NCI-H1048 (cell line): ENCODE measurements around the gene DUOX2.

ENCODE experiments used
- DNase-seq: peaks from one replicate; lab custom pipeline; 2025; lab: John Stamatoyannopoulos, UW

Gene DUOX2

GRCh38 chr15:45114076-45114750 lies at the start of gene DUOX2, which contains the start of gene DUOXA2:
Gene DUOX2 (minus strand): TSS chr15:45114172. CDS start chr15:45113411, 761 bp downstream.
Gene DUOXA2 (plus strand): TSS chr15:45114326. CDS start chr15:45114606, 280 bp downstream.
- DNase-seq, result no peak

- DNase-seq, result no peak
These were observed 49.5 kb upstream of the DUOX2 start for GRCh38 chr15:45163508-45163856.

- no peak for DNase-seq
These were observed 49.0 kb upstream of the DUOX2 start for GRCh38 chr15:45162771-45163507.

GRCh38 chr15:45161666-45162065 lies 47.7 kb upstream of the DUOX2 start:
- DNase-seq, result no peak

GRCh38 chr15:45157974-45158373 lies 44.0 kb upstream of the DUOX2 start:
- no peak for DNase-seq

- DNase-seq, result no peak
These were observed 42.9 kb upstream of the DUOX2 start for GRCh38 chr15:45156744-45157455.

- no peak for DNase-seq
These were observed 41.8 kb upstream of the DUOX2 start for GRCh38 chr15:45155739-45156138.

- no peak for DNase-seq
These were observed 38.2 kb upstream of the DUOX2 start for GRCh38 chr15:45151998-45152828.

- DNase-seq, result no peak
These were observed 37.0 kb upstream of the DUOX2 start for GRCh38 chr15:45150997-45151396.

GRCh38 chr15:45150481-45150880 lies 36.5 kb upstream of the DUOX2 start:
- no peak for DNase-seq

GRCh38 chr15:45149060-45149459 lies 35.1 kb upstream of the DUOX2 start:
- DNase-seq, result no peak

GRCh38 chr15:45148076-45149059 lies 34.4 kb upstream of the DUOX2 start:
- DNase-seq, result no peak

GRCh38 chr15:45147606-45148005 lies 33.6 kb upstream of the DUOX2 start:
- DNase-seq, result no peak

GRCh38 chr15:45146405-45146804 lies 32.4 kb upstream of the DUOX2 start:
- no peak for DNase-seq

GRCh38 chr15:45144775-45145174 lies 30.8 kb upstream of the DUOX2 start:
- DNase-seq, result no peak

GRCh38 chr15:45143946-45144345 lies 30.0 kb upstream of the DUOX2 start:
- DNase-seq, result no peak

GRCh38 chr15:45143056-45143455 lies 29.1 kb upstream of the DUOX2 start:
- no peak for DNase-seq

- DNase-seq, result no peak
These were observed 27.4 kb upstream of the DUOX2 start for GRCh38 chr15:45141386-45141785.

- no peak for DNase-seq
These were observed 26.7 kb upstream of the DUOX2 start for GRCh38 chr15:45140557-45141250.

- no peak for DNase-seq
These were observed 25.8 kb upstream of the DUOX2 start for GRCh38 chr15:45139770-45140169.
